ENCODE results near the gene PTEN.

PTEN gene

GRCh38 chr10:87987206-87987605, 123.8 kb downstream of the PTEN start:
- no peak for DNase-seq

GRCh38 chr10:87991946-87992345, 128.5 kb downstream of the PTEN start:
- DNase-seq = no peak

GRCh38 chr10:88004451-88004850, 141.0 kb downstream of the PTEN start:
- no peak for DNase-seq

- DNase-seq = no peak
These were observed 142.8 kb downstream of the PTEN start for GRCh38 chr10:88006261-88006660.

GRCh38 chr10:88008866-88009470, 145.5 kb downstream of the PTEN start:
- DNase-seq = no peak

- DNase-seq = no peak
These were observed 149.2 kb downstream of the PTEN start for GRCh38 chr10:88012641-88013040.

GRCh38 chr10:88017781-88018180, 154.4 kb downstream of the PTEN start:
- DNase-seq = no peak

GRCh38 chr10:88019753-88020152, 156.3 kb downstream of the PTEN start:
- no peak for DNase-seq
